ENCODE data around the gene ABHD18.
"Not testable (repeated sequence)": the region's sequence is repeated elsewhere in the genome, so short reads cannot be mapped to it uniquely, and the experiment has no call there.

The ABHD18 gene

DNA sequence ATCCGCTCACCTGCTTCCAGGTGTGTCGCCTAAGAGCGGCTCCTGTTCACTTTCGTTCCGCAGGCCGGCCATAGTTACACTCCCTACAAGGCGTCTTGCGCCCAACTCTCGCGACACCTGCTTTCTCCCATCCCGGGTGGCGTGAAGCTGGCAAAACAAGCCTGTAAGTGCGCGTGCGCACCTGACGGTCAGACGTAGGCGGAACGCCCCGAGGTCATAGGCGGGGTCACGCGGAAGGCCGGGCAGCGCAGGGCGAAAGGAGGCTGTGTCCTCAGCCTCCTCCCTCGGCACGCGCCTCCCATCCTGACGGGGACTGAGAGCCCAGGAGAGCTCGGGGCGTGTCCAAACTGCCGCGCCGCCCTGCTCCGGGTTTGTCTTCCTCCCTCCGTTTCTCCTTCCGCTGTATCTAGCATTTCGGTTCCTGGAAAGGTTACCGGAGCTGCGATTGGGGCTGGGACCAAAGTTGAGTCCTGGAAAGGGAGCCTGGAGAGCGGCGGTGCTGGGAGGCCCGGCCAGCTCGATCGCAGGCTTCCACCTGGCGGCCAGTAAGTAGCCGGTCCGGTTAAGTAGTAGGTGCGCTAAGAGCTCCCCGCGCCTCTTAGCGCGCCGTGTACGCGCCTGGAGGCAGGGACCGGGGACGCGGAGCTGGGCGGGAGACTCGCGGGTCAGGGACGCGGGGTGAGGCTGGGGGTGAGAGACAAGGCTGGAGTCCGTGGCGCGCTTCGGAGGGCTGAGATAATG, at the start of gene ABHD18, which contains the start of gene MFSD8:
TSS of gene ABHD18 (plus strand) at position 345 of the 741 bp plus-strand sequence. CDS start 17,550 bp downstream, outside the sequence.
TSS of gene MFSD8 (minus strand) at position 112 of the 741 bp plus-strand sequence. CDS start at position 72, 40 bp downstream.
- peak; percentile 99 for DNase-seq

DNA sequence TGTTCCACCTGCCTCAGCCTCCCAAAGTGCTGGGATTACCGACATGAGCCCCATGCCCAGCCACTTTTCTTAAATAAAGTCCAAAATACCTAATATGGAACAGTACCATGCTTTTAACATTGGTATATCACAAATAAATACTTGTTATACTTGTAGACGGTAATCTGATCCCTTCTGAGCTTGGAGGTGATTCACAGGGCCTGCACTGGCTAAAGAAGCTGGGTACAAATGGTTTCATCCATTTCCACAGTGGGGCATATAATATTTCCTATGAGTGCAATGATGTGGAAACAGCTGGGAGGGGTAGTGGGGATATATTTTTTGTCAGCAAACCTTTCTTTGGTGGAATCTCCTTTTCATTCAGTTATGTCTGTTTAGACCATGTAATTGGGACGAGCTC, 48.7 kb upstream of the ABHD18 start:
- no peak for DNase-seq

DNA sequence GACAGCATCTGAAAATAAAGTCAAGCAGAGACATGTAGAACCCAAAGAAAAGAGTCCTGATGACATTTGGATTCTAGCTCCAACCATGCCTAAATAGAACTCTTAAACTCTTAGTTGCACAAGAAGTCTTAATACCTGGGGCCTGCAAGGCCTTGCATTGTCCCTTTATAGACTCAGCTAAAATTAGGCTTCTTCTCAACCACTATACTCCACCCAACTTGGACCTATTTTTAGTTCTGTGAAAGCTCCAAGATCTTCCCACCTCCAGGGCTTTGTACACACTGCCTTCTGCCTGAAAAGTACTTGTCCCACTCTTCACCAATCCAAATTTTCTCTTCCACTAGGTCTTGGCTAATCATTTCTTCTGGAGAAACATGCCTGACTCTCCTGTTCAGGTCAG, 48.1 kb upstream of the ABHD18 start:
- DNase-seq = no peak

DNA sequence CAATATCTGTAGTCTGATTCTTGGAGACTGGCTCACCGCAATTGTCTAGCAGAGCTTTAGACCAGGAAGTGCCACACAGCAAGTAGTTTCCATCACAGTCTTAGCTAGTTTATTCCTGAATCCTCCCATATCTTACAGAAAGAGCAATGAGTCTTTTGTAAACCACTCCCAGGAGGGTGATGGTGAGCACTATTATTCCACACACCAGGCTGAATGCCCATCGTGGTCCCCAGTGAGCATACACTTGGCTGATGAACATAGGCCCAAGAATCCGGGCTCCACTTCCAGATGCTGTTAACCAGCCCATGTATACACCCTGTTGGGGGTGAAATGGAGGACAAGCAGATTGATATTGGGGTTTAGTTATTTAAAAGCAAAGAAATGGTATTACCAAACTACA, 44.7 kb upstream of the ABHD18 start:
- no peak for DNase-seq

DNA sequence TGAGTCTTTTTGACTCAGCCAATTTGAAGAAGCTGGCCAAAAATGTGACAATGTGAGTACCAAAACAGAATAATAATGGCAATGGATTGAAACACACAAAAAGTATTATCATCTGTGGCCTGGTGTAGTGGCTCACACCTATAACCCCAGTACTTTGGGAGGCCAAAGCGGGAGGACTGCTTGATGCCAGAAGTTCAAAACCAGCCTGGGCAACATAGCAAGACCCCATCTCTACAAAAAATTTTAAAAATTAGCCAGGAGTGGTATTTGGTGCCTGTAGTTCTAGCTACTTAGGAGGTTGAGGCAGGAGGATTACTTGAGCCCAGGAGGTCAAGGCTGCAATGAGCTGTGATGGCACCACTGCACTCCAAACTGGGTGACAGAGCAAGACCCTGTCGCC, 43.0 kb upstream of the ABHD18 start:
- no peak for DNase-seq

DNA sequence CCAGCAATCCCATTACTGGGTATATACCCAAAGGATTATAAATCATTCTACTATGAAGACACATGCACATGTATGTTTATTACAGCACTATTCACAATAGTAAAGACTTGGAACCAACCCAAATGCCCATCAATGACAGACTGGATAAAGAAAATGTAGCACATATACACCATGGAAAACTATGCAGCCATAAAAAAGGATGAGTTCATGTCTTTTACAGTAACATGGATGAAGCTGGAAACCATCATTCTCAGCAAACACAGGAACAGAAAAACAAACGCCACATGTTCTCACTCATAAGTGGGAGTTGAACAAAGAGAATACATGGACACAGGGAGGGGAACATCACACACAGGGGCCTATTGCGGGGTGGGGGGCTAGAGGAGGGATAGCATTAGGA, 39.5 kb upstream of the ABHD18 start:
- not testable (repeated sequence) for DNase-seq

DNA sequence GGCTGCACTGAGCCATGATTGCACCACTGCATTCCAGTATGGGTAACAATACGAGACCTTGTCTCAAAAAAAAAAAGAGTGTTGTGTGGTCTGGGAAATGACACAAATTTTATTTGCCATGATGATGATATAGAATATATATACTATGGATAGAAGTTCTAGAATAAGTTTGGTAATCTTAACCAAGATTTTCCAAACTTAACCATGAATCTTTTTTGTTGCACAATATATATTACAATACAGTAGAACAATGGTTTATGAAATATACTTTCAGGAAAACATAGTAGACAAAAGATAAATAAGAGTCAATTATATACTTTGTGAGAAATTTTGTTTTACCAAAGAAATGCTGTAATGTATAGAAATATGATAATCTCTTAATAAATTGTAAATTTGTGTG, 35.0 kb upstream of the ABHD18 start:
- DNase-seq = no peak

DNA sequence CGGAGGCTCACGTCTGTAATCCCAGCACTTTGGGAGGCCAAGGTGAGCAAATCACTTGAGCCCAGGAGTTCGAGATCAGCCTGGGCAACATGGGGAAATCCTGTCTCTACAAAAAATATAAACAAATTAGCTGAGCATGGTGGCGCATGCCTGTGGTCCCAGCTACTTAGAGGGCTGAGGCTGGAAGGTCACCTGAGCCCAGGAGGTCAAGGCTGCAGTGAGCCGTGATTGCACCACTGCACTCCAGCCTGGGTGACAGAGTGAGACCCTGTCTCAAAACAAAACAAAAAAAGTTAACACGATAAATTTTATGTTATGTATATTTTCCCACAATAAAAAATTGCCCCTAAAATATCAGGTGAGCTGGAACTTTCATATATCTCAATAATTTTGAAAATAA, 33.4 kb upstream of the ABHD18 start:
- DNase-seq = not testable (repeated sequence)

DNA sequence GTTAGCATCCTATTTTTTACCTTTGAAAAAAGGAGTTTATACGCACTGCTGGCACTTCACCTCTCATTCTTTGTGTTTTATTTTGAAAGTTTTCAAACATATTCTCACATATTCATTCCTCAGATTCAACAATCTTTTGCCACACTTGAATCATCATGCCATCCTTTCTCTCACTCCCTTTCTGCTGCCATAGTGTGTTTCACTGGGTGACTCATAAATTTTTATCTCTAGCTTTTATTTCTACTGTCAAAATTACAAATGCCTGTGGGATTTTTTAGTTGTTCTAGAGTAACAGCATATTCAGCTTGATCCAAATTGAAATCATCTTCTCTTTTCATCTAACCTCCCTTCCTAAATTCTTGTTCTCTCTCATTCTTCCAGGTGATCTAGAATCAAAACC, 28.2 kb upstream of the ABHD18 start:
- DNase-seq = no peak

DNA sequence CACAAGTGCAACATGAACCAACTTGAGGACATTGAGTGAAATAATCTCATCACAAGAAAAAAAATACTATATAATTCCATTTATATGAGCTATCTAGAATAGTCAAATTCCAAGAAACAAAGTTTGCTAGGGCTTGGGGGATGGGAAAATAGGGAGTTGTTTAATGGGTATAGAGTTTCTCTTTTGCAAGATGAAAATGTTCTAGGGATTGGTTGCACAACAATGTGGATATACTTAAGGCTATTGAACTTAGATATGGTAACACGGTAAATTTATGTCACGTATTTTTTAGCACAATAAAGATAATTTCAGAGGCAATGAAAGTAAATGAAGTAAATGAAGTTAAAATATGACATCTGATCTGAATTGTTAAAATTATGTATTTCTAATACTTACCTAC, 8.1 kb upstream of the ABHD18 start:
- DNase-seq = no peak

DNA sequence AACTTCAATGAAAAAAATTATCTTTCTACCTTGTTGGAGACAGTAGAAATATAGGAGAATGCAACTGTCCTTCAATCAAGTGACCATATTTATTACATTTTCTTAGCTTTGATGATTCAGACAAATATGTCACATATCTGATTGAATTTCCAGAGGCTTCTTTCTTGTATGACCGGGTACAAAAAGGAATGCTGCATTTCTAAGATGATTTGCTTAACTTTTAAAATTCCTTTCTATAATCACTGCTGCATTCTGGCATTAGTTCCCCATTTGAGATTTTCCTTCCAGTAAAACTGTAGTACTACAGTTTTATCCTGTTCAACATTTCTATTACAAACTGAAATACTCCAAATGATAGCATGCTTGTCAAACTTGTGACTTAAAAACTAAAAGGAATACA, 5.4 kb upstream of the ABHD18 start:
- DNase-seq = no peak

DNA sequence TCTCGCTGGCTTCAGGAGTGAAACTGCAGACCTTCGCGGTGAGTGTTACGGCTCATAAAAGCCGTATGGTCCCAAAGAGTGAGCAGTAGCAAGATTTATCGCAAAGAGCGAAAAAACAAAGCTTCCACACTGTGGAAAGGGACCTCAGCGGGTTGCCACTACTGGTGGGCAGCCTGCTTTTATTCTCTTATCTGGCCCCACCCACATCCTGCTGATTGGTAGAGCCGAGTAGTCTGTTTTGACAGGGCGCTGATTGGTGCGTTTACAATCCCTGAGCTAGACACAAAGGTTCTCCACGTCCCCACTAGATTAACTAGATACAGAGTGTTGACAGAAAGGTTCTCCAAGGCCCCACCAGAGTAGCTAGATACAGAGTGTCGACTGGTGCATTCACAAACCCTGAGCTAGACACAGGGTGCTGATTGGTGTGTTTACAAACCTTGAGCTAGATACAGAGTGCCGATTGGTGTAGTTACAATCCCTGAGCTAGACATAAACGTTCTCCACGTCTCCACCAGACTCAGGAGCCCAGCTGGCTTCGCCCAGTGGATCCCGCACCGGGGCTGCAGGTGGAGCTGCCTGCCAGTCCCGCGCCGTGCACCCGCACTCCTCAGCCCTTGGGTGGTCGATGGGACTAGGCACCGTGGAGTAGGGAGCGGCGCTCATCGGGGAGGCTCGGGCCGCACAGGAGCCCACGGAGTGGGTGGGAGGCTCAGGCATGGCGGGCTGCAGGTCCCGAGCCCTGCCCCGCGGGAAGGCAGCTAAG, 1.4 kb upstream of the ABHD18 start:
- not testable (repeated sequence) for DNase-seq

DNA sequence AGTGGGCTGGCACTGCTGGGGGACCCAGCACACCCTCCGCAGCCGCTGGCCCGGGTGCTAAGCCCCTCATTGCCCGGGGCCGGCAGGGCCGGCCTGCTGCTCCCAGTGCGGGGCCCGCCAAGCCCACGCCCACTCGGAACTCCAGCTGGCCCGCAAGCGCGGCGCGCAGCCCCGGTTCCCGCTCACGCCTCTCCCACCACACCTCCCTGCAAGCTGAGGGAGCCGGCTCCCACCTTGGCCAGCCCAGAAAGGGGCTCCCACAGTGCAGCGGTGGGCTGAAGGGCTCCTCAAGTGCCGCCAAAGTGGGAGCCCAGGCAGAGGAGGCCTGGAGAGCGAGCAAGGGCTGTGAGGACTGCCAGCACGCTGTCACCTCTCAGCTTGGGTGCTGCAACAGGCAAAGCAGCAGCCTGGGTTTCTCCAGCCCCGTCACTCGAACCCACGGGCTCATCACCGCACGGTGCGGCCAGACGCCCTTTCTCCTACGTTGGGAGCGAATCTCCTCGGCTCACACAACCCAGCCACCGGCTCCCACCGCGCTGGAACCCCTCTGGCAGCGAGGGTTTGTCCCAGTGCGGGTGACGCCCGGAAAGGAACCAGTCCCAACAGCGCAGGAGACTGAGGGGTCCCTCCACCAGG, 662 bp upstream of the ABHD18 start:
- DNase-seq = not testable (repeated sequence)

DNA sequence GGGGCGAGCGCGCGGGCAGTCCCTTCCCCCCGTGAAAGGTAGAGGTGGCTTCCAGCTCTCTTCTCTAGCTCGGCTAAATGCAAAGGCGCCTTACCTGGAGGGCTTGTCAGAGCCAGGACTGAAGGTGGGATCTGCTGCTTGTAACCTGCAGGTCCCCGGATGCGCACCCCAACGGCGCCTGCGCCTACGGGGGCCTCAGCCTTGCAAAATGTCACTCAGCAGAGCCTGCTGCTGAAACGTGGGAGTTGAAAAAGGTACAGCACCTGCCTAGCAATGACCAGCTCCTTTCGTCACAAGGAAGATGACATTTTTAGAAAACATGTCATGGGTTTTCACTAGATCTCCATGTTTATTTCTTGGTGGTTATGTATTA, 583 bp downstream of the ABHD18 start:
- peak; percentile 82 for DNase-seq

DNA sequence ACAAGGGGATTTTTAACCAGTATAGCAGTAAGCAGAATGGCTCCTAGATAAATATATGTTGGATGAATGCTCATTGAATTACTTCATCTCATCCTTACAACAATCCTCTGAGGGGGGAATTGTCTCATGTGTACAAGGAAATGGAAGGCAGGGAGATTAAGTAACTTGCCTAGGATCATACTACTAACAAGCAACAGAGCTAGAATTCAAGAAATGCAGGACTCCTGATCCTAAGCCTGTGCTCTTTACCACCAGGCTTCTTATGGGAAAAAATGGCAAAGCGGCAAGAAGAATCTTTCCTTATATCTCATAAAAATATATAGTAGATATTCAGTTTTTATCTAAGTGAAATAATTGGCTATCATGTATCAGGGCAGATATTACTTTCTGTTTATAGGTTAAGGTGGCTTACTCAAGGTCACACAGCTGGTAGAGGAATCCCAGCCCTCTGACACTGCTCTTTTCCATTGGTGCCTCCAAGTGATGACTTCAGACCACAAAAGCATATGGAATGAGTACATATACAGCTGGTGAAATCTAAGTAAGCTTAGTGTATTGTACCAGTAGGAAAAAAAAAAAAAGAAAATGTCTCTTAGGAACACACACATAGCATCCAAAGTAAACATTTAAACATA, 2.1 kb downstream of the ABHD18 start:
- DNase-seq = no peak

DNA sequence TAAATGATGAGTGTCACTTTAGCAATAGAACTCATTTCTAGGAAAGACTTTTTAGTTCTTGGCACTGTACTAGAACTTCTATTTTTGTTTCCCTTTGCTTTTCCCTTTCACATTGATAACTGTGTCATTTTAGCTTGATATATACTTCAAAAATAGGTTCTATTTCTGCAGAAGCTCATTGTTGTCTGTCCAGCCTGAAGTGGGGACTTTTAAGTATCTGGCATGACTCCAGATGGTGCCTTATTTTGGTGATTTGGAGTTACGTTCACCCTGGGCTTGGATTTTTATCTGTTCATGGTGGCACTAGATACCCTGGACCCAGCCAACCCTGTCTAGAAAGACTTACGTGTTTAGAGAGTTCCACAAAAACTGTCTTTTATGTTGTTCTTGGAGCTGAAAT, 3.4 kb downstream of the ABHD18 start:
- no peak for DNase-seq

DNA sequence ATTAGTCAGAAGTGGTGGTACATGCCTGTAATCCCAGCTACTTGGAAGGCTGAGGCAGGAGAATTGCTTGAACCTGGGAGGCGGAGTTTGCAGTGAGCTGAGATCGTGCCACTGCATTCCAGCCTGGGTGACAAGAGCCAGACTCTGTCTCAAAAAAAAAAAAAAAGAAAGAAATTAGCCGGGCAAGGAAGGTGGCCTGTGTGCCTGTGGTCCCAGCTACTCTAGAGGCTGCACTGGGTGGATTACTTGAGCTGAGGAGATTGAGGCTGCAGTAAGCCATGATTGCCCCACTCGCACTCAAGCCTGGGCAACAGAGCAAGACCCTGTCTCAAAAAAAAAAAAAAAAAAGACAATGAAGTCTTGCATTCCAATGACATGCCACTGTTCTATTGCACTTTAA, 5.7 kb downstream of the ABHD18 start:
- DNase-seq = not testable (repeated sequence)

DNA sequence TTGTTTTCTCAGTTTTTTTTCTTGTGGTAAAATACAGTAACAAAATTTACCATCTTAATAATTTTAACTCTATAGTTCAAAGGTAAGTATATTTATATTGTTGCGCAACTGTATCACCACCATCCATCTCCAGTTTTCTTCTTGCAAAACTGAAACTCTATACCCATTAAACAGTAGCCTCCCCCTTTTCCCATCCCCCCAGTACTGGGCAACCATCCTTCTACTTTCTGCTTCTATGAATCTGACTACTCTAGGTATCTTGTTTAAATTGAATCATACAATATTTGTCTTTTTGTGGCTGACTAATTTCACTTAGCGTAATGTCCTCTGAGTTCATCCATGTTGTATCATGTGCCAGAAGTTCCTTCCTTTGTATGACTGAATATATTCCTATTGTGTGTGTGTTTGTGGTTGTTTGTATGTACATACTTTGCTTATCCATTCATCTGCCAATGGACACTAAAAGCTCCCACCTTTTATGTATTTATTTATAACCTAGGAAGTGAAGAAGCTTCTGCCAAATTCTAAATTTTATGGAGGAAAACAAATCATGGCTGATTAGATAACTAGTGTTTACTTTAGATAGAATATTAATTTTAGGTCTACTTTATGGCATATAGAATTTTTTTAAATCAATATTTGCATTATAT, 10.0 kb downstream of the ABHD18 start:
- DNase-seq = no peak

DNA sequence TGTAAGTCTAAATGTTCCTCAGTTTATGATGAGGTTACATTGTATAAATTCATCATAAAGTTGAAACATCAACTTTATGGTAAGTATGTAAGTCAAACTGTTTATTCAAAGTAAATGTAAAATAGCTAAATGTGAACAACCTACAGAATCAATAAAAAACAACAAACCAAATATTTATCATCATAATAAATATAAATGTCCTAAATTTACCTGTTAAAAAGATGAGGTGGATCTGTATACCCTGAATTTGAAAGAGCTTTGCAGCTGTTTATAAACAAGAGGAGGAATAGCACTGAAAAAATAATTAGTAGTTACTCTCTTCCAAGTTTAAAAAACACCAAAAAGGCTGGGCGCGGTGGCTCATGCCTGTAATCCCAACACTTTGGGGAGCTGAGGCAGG, 13.7 kb downstream of the ABHD18 start:
- no peak for DNase-seq

DNA sequence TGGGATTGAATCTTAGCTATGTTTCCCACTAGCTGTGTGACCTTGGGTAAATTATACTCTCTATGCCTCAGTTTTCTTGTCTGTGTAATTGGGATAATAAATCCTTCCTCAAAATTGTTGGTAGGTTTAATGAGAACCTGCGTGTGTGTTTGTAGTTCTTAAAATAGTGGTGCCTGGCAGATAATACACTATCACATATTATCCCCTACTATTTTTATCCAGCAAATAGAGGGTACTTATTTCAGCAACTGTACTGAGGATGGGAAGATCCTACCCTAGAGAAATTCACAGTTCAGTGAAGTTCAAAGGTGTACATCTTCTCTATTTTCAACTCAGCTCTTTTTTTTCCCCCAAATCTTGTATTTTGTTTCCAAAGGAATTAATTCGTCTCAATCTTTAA, 17.2 kb downstream of the ABHD18 start:
- DNase-seq = no peak

DNA sequence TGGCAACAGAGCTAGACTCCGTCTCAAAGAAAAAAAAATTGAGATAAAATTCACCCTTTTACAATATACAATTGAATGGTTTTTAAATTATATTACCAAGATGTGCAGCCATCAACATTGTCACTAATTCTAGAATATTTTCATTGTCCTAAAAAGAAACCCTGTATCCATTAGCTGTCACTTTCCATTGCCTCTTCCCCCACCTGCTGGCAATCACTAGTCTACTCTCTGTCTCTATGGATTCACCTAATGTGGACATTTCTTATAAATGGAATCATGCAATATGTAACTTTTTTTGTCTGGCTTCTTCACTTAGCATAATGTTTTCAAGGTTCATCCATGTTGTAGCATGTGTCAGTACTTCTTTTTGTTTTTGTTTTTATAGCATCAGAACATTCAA, 20.8 kb downstream of the ABHD18 start:
- DNase-seq = no peak

DNA sequence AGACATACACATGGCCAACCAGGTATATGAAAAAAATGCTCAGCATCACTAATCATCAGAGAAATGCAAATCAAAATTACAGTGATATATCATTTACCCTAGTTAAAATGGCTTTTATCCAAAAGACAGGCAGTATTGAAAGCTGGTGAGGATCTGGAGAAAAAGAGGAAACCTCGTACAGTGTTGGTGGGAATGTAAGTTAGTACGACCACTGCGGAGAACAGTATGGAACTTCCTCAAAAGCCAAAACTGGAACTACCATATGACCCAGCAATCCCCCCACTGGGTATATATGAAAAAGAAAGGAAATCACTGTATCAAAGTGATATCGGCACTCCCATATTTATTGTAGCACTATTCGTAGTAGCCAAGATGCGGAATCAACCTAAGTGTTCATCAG, 23.4 kb downstream of the ABHD18 start:
- no peak for DNase-seq

DNA sequence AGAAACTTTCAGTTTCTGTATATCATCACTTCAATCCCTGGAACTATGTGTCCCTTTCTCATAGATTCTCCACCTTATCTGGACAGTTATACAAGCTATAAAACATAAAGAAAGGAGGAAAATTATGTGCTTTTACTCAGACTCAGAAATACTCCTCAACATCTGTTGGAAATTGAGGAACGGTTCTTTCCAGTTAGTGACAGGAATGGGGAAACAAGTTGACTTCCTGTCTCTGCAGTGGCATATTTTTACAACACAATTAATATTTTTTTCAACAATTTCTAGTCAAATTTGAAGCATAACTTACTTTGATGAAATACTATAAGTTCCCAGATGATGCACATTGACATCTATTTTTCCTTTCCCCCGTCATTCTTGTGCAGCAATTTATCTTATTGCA, 27.9 kb downstream of the ABHD18 start:
- no peak for DNase-seq

All from activated naive CD4-positive, alpha-beta T cell treated with anti-CD3 and anti-CD28 coated beads, Interleukin-2, amount 50 U/mL, for 16 hours (primary cell).